ENCODE results near the gene RELA. TPM values are rescaled to one million over a fixed set of nuclear protein-coding genes. Genes with fewer than 3 reads are reported as not detected.
A peak's percentile ranks its signal among the peaks of the same experiment; 100 is the strongest.
"Not testable (repeated sequence)": the region's sequence is repeated elsewhere in the genome, so short reads cannot be mapped to it uniquely, and the experiment has no call there.

Gene RELA
- total RNA-seq (100 to 1,000 TPM; 170 to 173 TPM), polyA plus RNA-seq (10 to 100 TPM; 36.5 to 74.7 TPM)

DNA sequence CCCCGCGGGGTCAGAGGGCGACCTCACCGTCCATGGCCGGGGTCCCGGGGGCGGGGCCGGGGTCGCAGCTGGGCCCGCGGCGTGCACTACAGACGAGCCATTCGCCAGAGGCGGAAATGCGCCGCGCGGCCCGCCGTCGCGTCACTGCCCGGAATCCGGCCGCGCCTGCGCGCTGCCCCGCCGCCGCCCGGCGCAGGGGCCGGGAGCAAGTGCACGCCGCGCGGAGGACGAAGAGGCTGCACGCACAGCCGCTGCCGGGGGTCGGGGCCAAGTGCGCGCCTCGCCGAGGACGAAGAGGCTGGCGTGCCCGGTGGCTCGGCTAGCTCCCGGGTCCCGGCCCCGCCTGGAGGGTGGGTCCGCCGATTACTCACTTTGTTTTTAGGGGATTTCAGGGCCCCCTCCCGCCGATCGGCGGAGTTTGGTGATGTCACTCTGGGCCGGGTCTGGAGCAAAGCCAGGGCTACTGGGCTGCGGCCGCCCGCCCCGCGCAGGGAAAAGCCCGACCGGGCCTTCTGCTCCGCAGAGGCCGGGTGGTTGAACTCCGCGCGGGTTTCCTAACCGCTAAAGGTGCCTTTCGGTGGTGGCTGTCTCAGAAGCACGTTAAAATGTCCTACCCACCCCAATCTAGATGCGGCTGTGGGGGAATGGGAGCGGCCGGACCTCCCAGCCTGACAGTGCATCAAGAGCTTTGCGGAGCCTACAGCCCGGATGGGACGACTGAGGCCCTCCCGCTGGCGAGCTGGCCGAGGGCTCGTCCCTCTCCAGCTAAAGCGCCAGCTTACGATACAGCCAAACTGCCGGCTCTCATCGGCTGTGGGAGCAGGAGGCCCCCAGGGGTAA, at the start of gene RELA:
Gene RELA (minus strand): TSS at position 118 of the 840 bp plus-strand sequence. CDS start 84 bp downstream, at position 34.
- H3K36me3 Mint-ChIP-seq: peaks cover 25 to 38% of the 10 kb centered on the region in 2 donors
- peaks cover 38% of the 10 kb centered on the region for H3K4me1 ChIP-seq (ENCODE audit: insufficient read depth, low read length)

DNA sequence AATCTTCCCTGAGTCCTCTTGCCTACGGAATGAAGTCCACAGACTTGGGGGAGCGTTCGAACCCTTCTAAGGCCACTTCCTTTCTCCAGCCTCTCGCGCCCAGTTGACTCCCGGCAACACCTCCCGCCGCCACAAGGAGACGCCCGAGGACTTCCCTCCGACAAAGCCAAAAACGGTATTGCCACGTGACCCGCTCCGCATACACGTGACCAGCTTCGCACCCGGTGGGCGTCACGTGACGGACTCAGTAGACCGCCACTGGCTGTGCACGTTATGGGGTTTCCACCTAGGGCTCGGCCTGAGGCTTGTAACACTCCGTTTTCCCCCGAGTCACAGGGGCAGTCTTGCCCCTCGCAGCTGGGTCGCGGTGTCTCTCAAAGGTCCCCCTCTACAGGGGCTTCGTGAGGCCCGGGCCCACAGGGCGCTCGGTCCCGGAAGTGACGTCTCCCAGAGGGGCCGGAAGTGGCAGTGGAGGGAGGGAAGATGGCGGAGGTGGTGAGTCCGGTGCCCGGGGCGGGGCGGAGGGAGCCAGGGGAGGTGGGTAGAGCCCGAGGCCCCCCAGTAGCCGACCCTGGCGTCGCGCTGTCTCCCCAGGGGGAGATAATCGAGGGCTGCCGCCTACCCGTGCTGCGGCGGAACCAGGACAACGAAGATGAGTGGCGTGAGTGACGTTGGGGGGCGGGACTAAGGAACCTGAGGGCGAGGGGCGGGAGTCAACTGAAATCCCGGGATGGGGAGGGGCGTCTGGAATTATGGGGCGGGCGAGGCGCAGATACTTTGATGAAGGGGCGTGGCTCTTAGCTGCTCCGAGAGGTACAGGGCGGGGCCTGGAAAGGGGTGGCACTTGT, 49.3 kb upstream of the RELA start, which contains the start of gene KAT5:
Gene KAT5 (plus strand): TSS at position 468 of the 848 bp plus-strand sequence. CDS start 16 bp downstream, at position 484.
- Mint-ChIP-seq H3K27ac (peak within 1 kb of the TSS; percentile 99 to 100 (median 99)), H3K27me3 (no peaks in the 10 kb centered on the region), H3K9me3 (peaks cover 0 to 2% (median 0%) of the 10 kb centered on the region in 8 donors), H3K4me3 (peak within 1 kb of the TSS; percentile 93 to 99 (median 96)), H3K36me3 (peaks cover 17 to 40% of the 10 kb centered on the region in 2 donors), H3K4me1 (peaks cover 9 to 38% (median 24%) of the 10 kb centered on the region in 4 donors)
- Histone ChIP-seq H3K4me1 (ENCODE audit: insufficient read depth, low read length) (peaks cover 19% of the 10 kb centered on the region), H3K27ac (ENCODE audit: low read depth, low read length) (peak within 1 kb of the TSS; percentile 98), H3K9me3 (ENCODE audit: control insufficient read depth in 1 of 2, low read length in 2 of 2) (no peaks in the 10 kb centered on the region), H3K27me3 (ENCODE audit: insufficient read depth, low read length) (no peaks in the 10 kb centered on the region), H3K4me3 (ENCODE audit: low read length in 2 of 2) (peak within 1 kb of the TSS; percentile 63 to 98), H3K36me3 (ENCODE audit: insufficient read depth, low read length) (peaks cover 37% of the 10 kb centered on the region)
- POLR2A ChIA-PET (ENCODE audit: partially characterized antibody): interaction anchor here (0.7 to 3.1 kb wide), 35 partner anchors 9 to 632 kb away, joined by 3 to 36 read pairs (median 5); partner anchors contain the start of genes AP5B1, BANF1, C11orf68 and CCDC85B
- peak; percentile 98 to 100 (median 99) for DNase-seq
- CTCF ChIA-PET (ENCODE audit: partially characterized antibody): interaction anchor here (0.7 to 3.2 kb wide), 51 partner anchors 10 to 423 kb away, joined by 3 to 53 read pairs (median 4); partner anchors contain the start of genes AP5B1, BANF1, CCDC85B and CFL1
- intact Hi-C loops (cut with micrococcal nuclease): loop anchor here (1.0 to 5.0 kb wide), 11 partner anchors 8 to 290 kb away; partner anchors contain the start of genes AP5B1, BANF1, C11orf68 and CFL1

More for the DNA sequence above, at the start of gene RELA:
- Histone ChIP-seq H3K27me3 (ENCODE audit: insufficient read depth, low read length) (no peaks in the 10 kb centered on the region), H3K4me3 (ENCODE audit: low read length in 2 of 2) (peak within 1 kb of the TSS; percentile 96 to 97), H3K27ac (ENCODE audit: low read depth, low read length) (peak within 1 kb of the TSS; percentile 98), H3K36me3 (ENCODE audit: insufficient read depth, low read length) (peaks cover 37% of the 10 kb centered on the region), H3K9me3 (ENCODE audit: control insufficient read depth in 1 of 2, low read length in 2 of 2) (no peaks in the 10 kb centered on the region)
- peaks cover 20 to 45% (median 33%) of the 10 kb centered on the region in 4 donors for H3K4me1 Mint-ChIP-seq
- peak within 1 kb of the TSS; percentile 96 to 98 (median 96) for H3K27ac Mint-ChIP-seq
- CTCF ChIA-PET (ENCODE audit: partially characterized antibody): interaction anchor here (0.8 to 2.8 kb wide), 6 partner anchors 10 to 122 kb away, joined by 3 to 10 read pairs (median 6); partner anchors contain the start of genes KAT5, PCNX3 and SIPA1
- intact Hi-C loops (cut with micrococcal nuclease): loop anchor here (1.0 to 5.0 kb wide), 6 partner anchors 10 to 194 kb away; partner anchors contain the start of genes CFL1, PCNX3 and SIPA1
- POLR2A ChIA-PET (ENCODE audit: partially characterized antibody): interaction anchor here (0.6 to 9.0 kb wide), 33 partner anchors 10 to 956 kb away, joined by 3 to 183 read pairs (median 6); partner anchors contain the start of genes ARL2, BANF1, C11orf68 and CCDC85B
- DNase-seq: peak; percentile 87 to 95 (median 91)
- H3K4me3 Mint-ChIP-seq: peak within 1 kb of the TSS; percentile 89 to 95 (median 90)
- no peaks in the 10 kb centered on the region for H3K27me3 Mint-ChIP-seq
- H3K9me3 Mint-ChIP-seq: peaks cover 0 to 2% (median 0%) of the 10 kb centered on the region in 8 donors

DNA sequence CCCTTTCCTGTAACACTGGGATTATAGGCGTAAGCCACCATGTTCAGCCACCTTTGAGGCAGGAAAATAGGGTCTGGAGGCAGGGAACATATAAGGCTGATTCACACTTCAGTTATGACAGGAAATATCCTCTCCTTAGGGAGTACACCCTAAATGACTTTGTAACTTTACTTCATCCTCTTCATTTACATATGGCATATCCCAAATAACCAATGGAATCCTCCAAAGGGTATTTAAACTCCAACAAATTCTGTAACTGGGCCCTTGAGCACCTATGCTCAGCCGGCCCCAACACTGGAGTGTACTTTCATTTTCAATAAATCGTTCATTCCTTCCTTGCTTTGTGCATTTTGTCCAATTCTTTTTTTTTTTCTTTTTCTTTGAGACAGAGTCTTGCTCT, 47.7 kb upstream of the RELA start:
- peak overlapping the region in 1 of 7 donors; percentile 21 for H3K27ac Mint-ChIP-seq

DNA sequence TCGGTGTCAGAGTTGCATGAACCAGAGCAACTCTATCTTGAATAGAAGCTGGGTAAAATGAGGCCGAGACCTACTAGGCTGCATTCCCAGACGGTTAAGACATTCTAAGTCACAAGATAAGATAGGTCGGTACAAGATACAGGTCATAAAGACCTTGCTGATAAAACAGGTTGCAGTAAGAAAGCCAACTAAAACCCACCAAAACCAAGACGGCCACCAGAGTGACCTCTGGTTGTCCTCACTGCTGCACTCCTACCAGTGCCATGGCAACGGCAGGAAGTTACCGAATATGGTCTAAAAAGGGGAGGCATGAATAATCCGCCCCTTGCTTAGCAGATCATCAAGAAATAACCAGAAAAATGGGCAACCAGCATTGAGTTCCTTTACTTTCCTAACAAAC, 46.9 kb upstream of the RELA start:
- CTCF ChIA-PET (ENCODE audit: partially characterized antibody): interaction anchor here (1.2 to 1.5 kb wide), 2 partner anchors 84 to 312 kb away, joined by 3 to 6 read pairs; no protein-coding TSS in a partner anchor
- Histone ChIP-seq H3K27ac (ENCODE audit: low read depth, low read length) (no peak overlapping the region), H3K9me3 (ENCODE audit: control insufficient read depth in 1 of 2, low read length in 2 of 2) (no peaks in the 10 kb centered on the region), H3K4me3 (ENCODE audit: low read length in 2 of 2) (no peak overlapping the region), H3K27me3 (ENCODE audit: insufficient read depth, low read length) (no peaks in the 10 kb centered on the region), H3K4me1 (ENCODE audit: insufficient read depth, low read length) (peaks cover 19% of the 10 kb centered on the region), H3K36me3 (ENCODE audit: insufficient read depth, low read length) (peaks cover 17% of the 10 kb centered on the region)
- no peaks in the 10 kb centered on the region for H3K27me3 Mint-ChIP-seq
- peaks cover 0 to 2% (median 0%) of the 10 kb centered on the region in 8 donors for H3K9me3 Mint-ChIP-seq
- intact Hi-C loops (cut with micrococcal nuclease): loop anchor here (2.0 to 5.0 kb wide), 2 partner anchors 47 to 92 kb away; partner anchors contain the start of genes PCNX3 and RELA
- no peak for DNase-seq
- peaks cover 5 to 19% of the 10 kb centered on the region in 2 donors for H3K36me3 Mint-ChIP-seq
- H3K4me3 Mint-ChIP-seq: peak overlapping the region in 2 of 8 donors; percentile 25 to 33
- POLR2A ChIA-PET (ENCODE audit: partially characterized antibody): interaction anchor here (0.8 kb wide), 1 partner anchor 57 kb away, joined by 4 read pairs; no protein-coding TSS in a partner anchor
- H3K4me1 Mint-ChIP-seq: peaks cover 7 to 36% (median 16%) of the 10 kb centered on the region in 4 donors
- peak overlapping the region in 2 of 7 donors; percentile 52 for H3K27ac Mint-ChIP-seq

More for the DNA sequence above, 47.7 kb upstream of the RELA start:
- H3K4me1 Mint-ChIP-seq: peaks cover 8 to 42% (median 20%) of the 10 kb centered on the region in 4 donors
- peaks cover 11 to 27% of the 10 kb centered on the region in 2 donors for H3K36me3 Mint-ChIP-seq
- Histone ChIP-seq H3K4me3 (ENCODE audit: low read length in 2 of 2) (no peak overlapping the region), H3K27me3 (ENCODE audit: insufficient read depth, low read length) (no peaks in the 10 kb centered on the region), H3K27ac (ENCODE audit: low read depth, low read length) (no peak overlapping the region), H3K36me3 (ENCODE audit: insufficient read depth, low read length) (peaks cover 23% of the 10 kb centered on the region), H3K4me1 (ENCODE audit: insufficient read depth, low read length) (peaks cover 19% of the 10 kb centered on the region), H3K9me3 (ENCODE audit: control insufficient read depth in 1 of 2, low read length in 2 of 2) (no peaks in the 10 kb centered on the region)
- no peaks in the 10 kb centered on the region for H3K27me3 Mint-ChIP-seq
- ChIA-PET CTCF (ENCODE audit: partially characterized antibody) (interaction anchor here (1.2 to 3.2 kb wide), 13 partner anchors 8 to 335 kb away, joined by 3 to 53 read pairs (median 10); partner anchors contain the start of genes AP5B1, CCDC85B, FIBP and RNASEH2C), POLR2A (ENCODE audit: partially characterized antibody) (interaction anchor here (1.5 to 2.4 kb wide), 3 partner anchors 10 to 170 kb away, joined by 5 to 36 read pairs (median 20); partner anchors contain the start of genes RELA and RNASEH2C)
- intact Hi-C loops (cut with micrococcal nuclease): loop anchor here (2.0 to 5.0 kb wide), 2 partner anchors 48 to 93 kb away; partner anchors contain the start of genes PCNX3 and RELA
- DNase-seq: no peak
- no peak overlapping the region for H3K4me3 Mint-ChIP-seq
- H3K9me3 Mint-ChIP-seq: peaks cover 0 to 2% (median 0%) of the 10 kb centered on the region in 8 donors

DNA sequence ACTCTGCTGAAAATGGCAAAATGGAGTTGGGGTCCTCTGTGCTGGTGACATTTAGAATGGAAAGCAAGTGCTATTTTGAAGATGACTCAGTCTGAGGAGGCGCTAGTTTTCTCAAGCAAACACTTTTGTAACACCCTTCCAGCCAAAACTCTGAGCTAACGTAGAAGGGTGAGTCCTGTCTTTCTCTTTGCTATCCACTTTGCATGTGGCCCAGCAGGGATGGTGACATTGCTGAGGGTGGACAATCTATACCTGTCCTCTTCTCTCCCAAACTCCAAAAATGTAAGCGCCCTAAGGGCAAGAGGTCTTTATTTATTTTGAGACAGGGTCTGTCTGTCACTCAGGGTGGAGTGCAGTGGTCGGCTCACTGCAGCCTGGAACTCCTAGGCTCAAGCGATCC, 45.7 kb upstream of the RELA start:
- intact Hi-C loops (cut with micrococcal nuclease): no loop called here
- peak overlapping the region in 1 of 7 donors; percentile 50 for H3K27ac Mint-ChIP-seq
- peak overlapping the region in 1 of 8 donors; percentile 7 for H3K4me3 Mint-ChIP-seq
- H3K27me3 ChIP-seq (ENCODE audit: insufficient read depth, low read length): no peaks in the 10 kb centered on the region
- no peak overlapping the region for H3K27ac ChIP-seq (ENCODE audit: low read depth, low read length)
- H3K36me3 ChIP-seq (ENCODE audit: insufficient read depth, low read length): peaks cover 5% of the 10 kb centered on the region
- DNase-seq: no peak
- no peak overlapping the region for H3K4me3 ChIP-seq (ENCODE audit: low read length in 2 of 2)
- ChIA-PET CTCF (ENCODE audit: partially characterized antibody) (interaction anchor here (1.5 kb wide), 1 partner anchor 83 kb away, joined by 6 read pairs; no protein-coding TSS in a partner anchor), POLR2A (ENCODE audit: partially characterized antibody) (no interaction called here)
- peaks cover 16% of the 10 kb centered on the region for H3K4me1 ChIP-seq (ENCODE audit: insufficient read depth, low read length)
- peaks cover 0 to 2% (median 0%) of the 10 kb centered on the region in 8 donors for H3K9me3 Mint-ChIP-seq
- peaks cover 0 to 2% of the 10 kb centered on the region in 2 donors for H3K27me3 Mint-ChIP-seq
- peaks cover 0 to 11% of the 10 kb centered on the region in 2 donors for H3K36me3 Mint-ChIP-seq
- H3K9me3 ChIP-seq (ENCODE audit: control insufficient read depth in 1 of 2, low read length in 2 of 2): no peaks in the 10 kb centered on the region
- H3K4me1 Mint-ChIP-seq: peaks cover 5 to 27% (median 11%) of the 10 kb centered on the region in 4 donors

DNA sequence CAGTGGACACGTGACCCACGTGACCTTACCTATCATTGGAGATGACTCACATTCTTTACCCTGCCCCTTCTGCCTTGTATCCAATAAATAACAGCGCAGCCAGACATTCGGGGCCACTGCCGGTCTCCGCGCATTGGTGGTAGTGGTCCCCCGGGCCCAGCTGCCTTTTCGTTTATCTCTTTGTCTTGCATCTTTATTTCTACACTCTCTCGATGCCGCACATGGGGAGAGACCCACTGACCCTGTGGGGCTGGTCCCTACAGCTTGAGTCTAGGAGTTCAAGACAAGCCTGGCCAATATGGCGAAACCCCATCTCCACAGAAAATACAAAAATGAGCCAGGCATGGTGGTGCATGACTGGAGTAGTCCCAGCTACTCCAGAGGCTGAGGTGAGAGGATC, 44.3 kb upstream of the RELA start:
- H3K27me3 Mint-ChIP-seq; H3K4me3 ChIP-seq (ENCODE audit: low read length in 2 of 2); H3K9me3 Mint-ChIP-seq; H3K9me3 ChIP-seq (ENCODE audit: control insufficient read depth in 1 of 2, low read length in 2 of 2); H3K27ac ChIP-seq (ENCODE audit: low read depth, low read length); H3K36me3 Mint-ChIP-seq; H3K27me3 ChIP-seq (ENCODE audit: insufficient read depth, low read length); H3K36me3 ChIP-seq (ENCODE audit: insufficient read depth, low read length); H3K4me1 ChIP-seq (ENCODE audit: insufficient read depth, low read length); intact Hi-C loops (cut with micrococcal nuclease); DNase-seq; POLR2A ChIA-PET (ENCODE audit: partially characterized antibody): not testable (repeated sequence)
- Mint-ChIP-seq H3K4me3 (peak overlapping the region in 2 of 8 donors; percentile 5 to 23), H3K4me1 (peaks cover 2 to 15% (median 4%) of the 10 kb centered on the region in 4 donors), H3K27ac (peak overlapping the region in 2 of 7 donors; percentile 57 to 60)
- CTCF ChIA-PET (ENCODE audit: partially characterized antibody): interaction anchor here (0.9 to 3.2 kb wide), 4 partner anchors 81 to 316 kb away, joined by 3 to 19 read pairs (median 8); no protein-coding TSS in a partner anchor

Data from CD4-positive, alpha-beta memory T cell (primary cell).